HT1080 (cell line): ENCODE data around the gene BST1. TPM values are rescaled to one million over a fixed set of nuclear protein-coding genes. Genes with fewer than 3 reads are reported as not detected.

Experiments used
- DNase-seq: peaks from one replicate; pipeline ENCODE4 v3.0.0-alpha.2; 2015; ENCODE audit warnings: low read depth
- polyA plus RNA-seq, 2 experiments: library from polyadenylated mRNA; depleted of rRNA; stranded (reverse); fragments of >200 nt; gene quantifications; 2 replicates each; pipeline ENCODE4 v1.2.3, GENCODE V29; 2015
- total RNA-seq: library from RNA; depleted of rRNA; stranded (reverse); fragments of >200 nt; shearing (Covaris generic); gene quantifications from 2 replicates; pipeline ENCODE4 v1.2.3, GENCODE V29; 2014; rRNA removed

The BST1 gene
- total RNA-seq: 0.13 and 0.43 TPM in 2 replicates
- 0.33 and 0.49 TPM in 2 replicates for polyA plus RNA-seq (2015; cell fraction: cytosol; rRNA removed)
- 0.17 TPM in 1 of 2 replicates, not detected in the other for polyA plus RNA-seq (2015; cell fraction: nucleus; rRNA removed)

- no peak for DNase-seq
Measured at GRCh38 chr4:15702941-15703403, at the start of gene BST1. Gene BST1 (plus strand): TSS chr4:15703065. CDS start chr4:15703145, 80 bp downstream.

GRCh38 chr4:15653420-15653819 is 49.4 kb upstream of the BST1 start:
- no peak for DNase-seq

GRCh38 chr4:15653864-15654592 is 48.8 kb upstream of the BST1 start:
- peak; percentile 75 for DNase-seq

- DNase-seq: peak; percentile 44
Measured at GRCh38 chr4:15654593-15655222, 48.2 kb upstream of the BST1 start.

- DNase-seq: peak; percentile 72
Measured at GRCh38 chr4:15655223-15656037, 47.4 kb upstream of the BST1 start, which contains the start of gene FBXL5. Gene FBXL5 (minus strand): TSS chr4:15655357. CDS start chr4:15655287, 70 bp downstream.

- no peak for DNase-seq
Measured at GRCh38 chr4:15656038-15656470, 46.8 kb upstream of the BST1 start.

GRCh38 chr4:15657366-15657765 is 45.5 kb upstream of the BST1 start:
- DNase-seq: no peak

GRCh38 chr4:15658136-15658770 is 44.6 kb upstream of the BST1 start:
- no peak for DNase-seq

- DNase-seq: no peak
Measured at GRCh38 chr4:15658781-15659180, 44.1 kb upstream of the BST1 start.

GRCh38 chr4:15659768-15660570 is 42.9 kb upstream of the BST1 start:
- DNase-seq: no peak

GRCh38 chr4:15665753-15666365 is 37.0 kb upstream of the BST1 start:
- peak; percentile 93 for DNase-seq

- no peak for DNase-seq
Measured at GRCh38 chr4:15667006-15667405, 35.9 kb upstream of the BST1 start.

GRCh38 chr4:15668566-15669435 is 34.1 kb upstream of the BST1 start:
- no peak for DNase-seq

GRCh38 chr4:15670576-15670975 is 32.3 kb upstream of the BST1 start:
- DNase-seq: no peak

- no peak for DNase-seq
Measured at GRCh38 chr4:15672101-15672500, 30.8 kb upstream of the BST1 start.

- no peak for DNase-seq
Measured at GRCh38 chr4:15673337-15673736, 29.5 kb upstream of the BST1 start.

GRCh38 chr4:15674046-15674445 is 28.8 kb upstream of the BST1 start:
- DNase-seq: no peak

- DNase-seq: no peak
Measured at GRCh38 chr4:15674926-15675325, 27.9 kb upstream of the BST1 start.

- no peak for DNase-seq
Measured at GRCh38 chr4:15675356-15675755, 27.5 kb upstream of the BST1 start.
